Gastroesophageal sphincter (tissue), 3 donors: ENCODE results near the gene BEND5.

ENCODE experiments used
- CTCF ChIP-seq, 4 experiments: fragments of 200-600 bp in 2 of 4; fragments of 450-650 bp in 2 of 4; sonication (generic) in 1 of 4; IDR thresholded peaks; one replicate each; pipeline ENCODE4 v1.5.1; 2017 to 2019; ENCODE audit warnings: antibody characterized with exemption in 4 of 4, mild to moderate bottlenecking in 2 of 4, moderate library complexity in 2 of 4
- EP300 ChIP-seq: sonication (generic); formaldehyde crosslinking; IDR thresholded peaks from one replicate; pipeline ENCODE4 v1.6.1; 2017; ENCODE audit warnings: antibody characterized with exemption, mild to moderate bottlenecking

GRCh38 chr1:48718705-48719104, 58.0 kb downstream of the BEND5 start:
- TF ChIP-seq CTCF (IDR thresholded peaks at IDR 0.05) = no peak
- TF ChIP-seq EP300 = no peak
